ENCODE measurements around the gene METTL22.

- TF ChIP-seq CTCF (IDR thresholded peaks at IDR 0.05; ENCODE audit: insufficient read depth, low read length, poor library complexity, severe bottlenecking) (no peak), EZH2phosphoT487 (conservative IDR thresholded peaks at IDR 0.05; ENCODE audit: low read length) (no peak)
Observed at GRCh38 chr16:8583199-8583598, 38.3 kb upstream of the METTL22 start.
